Activated naive CD4-positive, alpha-beta T cell treated with anti-CD3 and anti-CD28 coated beads, Interleukin-2, amount 50 U/mL, for 72 hours (primary cell): ENCODE measurements around the gene OSBPL2. TPM values are rescaled to one million over a fixed set of nuclear protein-coding genes. Genes with fewer than 3 reads are reported as not detected.

Experiments used
- ATAC-seq, 2 donors: fragments of 150-1000 bp; cut with Tn5 transposase; 2 replicates each; pipeline ENCODE4 v1.10.0; 2021; ENCODE audit warnings: mild to moderate bottlenecking in 2 of 2, moderate library complexity in 2 of 2
- DNase-seq, 2 donors: peaks; one replicate each; pipeline ENCODE4 v3.0.0; 2021 to 2022; ENCODE audit warnings: low spot score in 2 of 2
- H3K27ac Mint-ChIP-seq, 2 donors: one replicate each; pipeline ENCODE4 v1.8.0; 2022; ENCODE audit warnings: mild to moderate bottlenecking in 2 of 2, mixed read lengths in 2 of 2
- H3K36me3 Mint-ChIP-seq, 2 donors: one replicate each; pipeline ENCODE4 v1.8.0; 2022; ENCODE audit warnings: mixed read lengths in 2 of 2
- H3K9me3 Mint-ChIP-seq, 2 donors: one replicate each; pipeline ENCODE4 v1.8.0; 2022; ENCODE audit warnings: mixed read lengths in 2 of 2
- total RNA-seq, 2 donors: library from RNA; stranded (reverse); gene quantifications; one replicate each; pipeline ENCODE4 v1.2.3, GENCODE V29; 2022

The OSBPL2 gene
- total RNA-seq, 2 donors from 2014 or later: 30.0 to 49.5 TPM

GRCh38 chr20:62305149-62305764, 66.9 kb downstream of the OSBPL2 start:
- peak overlapping the region; percentile 25 to 94 for H3K27ac Mint-ChIP-seq

DNA sequence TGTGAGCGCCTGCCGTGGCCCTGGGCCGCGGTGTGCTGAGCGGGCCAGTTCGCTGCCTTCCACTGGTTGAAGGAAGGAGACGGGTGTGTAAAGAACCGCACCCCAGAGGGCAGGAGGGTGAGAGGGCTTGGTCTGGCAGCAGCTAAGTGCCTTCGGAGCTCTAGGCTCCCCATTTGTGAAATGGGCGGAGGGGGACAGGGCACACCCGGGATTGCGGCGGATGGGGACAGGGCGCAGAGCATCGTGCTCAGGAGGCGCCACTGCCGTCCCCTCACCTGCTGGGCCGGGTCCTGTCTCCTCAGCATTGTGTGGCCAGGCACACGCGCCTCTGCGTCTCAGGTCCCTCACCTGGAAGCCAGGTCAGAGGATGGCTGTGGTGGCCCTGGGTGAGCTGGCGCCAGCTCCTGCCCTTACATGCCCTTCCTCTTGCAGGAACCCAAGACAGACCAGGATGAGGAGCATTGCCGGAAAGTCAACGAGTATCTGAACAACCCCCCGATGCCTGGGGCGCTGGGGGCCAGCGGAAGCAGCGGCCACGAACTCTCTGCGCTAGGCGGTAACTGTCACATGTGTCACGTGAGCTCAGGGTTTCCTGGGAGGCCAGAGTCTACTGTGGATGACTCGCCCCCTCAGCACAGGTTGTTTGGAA, 67.6 kb downstream of the OSBPL2 start:
- Mint-ChIP-seq H3K36me3 (peaks cover 13 to 31% of the 10 kb centered on the region in 2 donors), H3K9me3 (no peaks in the 10 kb centered on the region), H3K27ac (peak overlapping the region in 1 of 2 donors; percentile 25)
- no peak for DNase-seq
- ATAC-seq: no peak

More at GRCh38 chr20:62305149-62305764, 66.9 kb downstream of the OSBPL2 start:
- no peak for DNase-seq
- peaks cover 13 to 31% of the 10 kb centered on the region in 2 donors for H3K36me3 Mint-ChIP-seq
- no peaks in the 10 kb centered on the region for H3K9me3 Mint-ChIP-seq
- no peak for ATAC-seq

DNA sequence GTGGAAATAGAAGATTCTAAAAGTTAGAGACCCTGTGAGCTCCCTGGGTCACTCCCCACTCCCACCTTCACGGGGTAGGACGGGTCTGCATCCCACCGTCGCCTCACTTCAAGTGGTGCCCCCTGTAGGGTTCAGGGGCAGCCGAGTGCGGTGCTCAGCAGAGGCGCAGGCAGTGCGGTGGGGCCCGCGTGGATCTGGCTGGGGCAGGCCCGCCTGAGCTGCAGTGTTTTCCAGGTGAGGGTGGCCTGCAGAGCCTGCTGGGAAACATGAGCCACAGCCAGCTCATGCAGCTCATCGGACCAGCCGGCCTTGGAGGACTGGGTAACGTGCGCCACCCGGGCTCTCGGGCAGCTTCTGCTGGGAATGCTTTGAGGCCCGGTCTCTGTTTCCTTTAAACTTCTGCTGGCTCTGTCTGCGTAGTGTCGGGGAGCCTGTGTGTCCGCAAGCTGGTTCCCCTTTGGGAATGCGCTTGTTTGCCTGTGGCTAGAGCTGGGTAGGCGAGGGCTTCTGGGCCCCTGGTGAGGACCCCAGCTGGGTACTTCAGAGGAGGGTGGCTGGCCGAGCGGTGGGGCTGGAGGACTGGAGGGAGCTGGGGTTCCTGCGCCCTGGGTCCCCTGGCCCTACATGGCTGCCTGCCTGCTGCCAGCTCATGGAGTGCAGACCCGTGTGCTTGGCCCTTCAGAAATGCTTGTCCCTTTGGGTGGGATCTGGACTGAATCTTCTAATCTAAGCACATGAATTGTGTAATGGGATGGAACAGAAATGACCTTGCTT, 68.3 kb downstream of the OSBPL2 start:
- peaks cover 13 to 31% of the 10 kb centered on the region in 2 donors for H3K36me3 Mint-ChIP-seq
- ATAC-seq (no peak), DNase-seq (no peak)
- no peaks in the 10 kb centered on the region for H3K9me3 Mint-ChIP-seq
- H3K27ac Mint-ChIP-seq: no peak overlapping the region

DNA sequence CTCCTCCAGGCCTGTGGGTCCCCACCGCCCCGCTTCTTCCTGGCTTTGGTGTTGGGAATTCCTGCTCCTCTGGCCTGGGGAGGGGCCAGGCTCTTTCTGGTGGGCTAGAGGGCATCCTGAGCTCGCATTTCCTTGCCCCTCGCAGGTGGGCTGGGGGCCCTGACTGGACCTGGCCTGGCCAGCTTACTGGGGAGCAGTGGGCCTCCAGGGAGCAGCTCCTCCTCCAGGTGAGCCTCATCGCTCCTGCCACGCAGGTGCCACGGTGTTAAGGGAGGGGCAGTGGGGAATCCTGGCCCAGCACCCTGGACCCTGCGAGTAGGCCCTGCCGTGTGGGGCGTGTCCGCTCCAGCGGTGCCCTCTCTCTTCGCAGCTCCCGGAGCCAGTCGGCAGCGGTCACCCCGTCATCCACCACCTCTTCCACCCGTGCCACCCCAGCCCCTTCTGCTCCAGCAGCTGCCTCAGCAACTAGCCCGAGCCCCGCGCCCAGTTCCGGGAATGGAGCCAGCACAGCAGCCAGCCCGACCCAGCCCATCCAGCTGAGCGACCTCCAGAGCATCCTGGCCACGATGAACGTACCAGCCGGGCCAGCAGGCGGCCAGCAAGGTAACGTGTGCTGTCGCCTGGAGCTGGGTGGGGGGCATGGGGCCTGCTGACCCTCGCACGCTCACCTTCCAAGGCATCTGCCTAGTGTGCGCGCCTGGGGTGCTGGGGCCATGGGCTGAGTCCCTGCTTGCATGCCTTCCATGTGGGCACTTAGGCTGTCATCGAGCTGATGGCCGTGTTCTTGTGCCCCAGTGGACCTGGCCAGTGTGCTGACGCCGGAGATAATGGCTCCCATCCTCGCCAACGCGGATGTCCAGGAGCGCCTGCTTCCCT, 69.1 kb downstream of the OSBPL2 start:
- peak overlapping the region in 1 of 2 donors; percentile 70 for H3K27ac Mint-ChIP-seq
- H3K9me3 Mint-ChIP-seq: no peaks in the 10 kb centered on the region
- peaks cover 13 to 26% of the 10 kb centered on the region in 2 donors for H3K36me3 Mint-ChIP-seq
- ATAC-seq: no peak
- no peak for DNase-seq

- DNase-seq (no peak), ATAC-seq (no peak)
- Mint-ChIP-seq H3K27ac (peak overlapping the region in 1 of 2 donors; percentile 70), H3K36me3 (peaks cover 13 to 26% of the 10 kb centered on the region in 2 donors), H3K9me3 (no peaks in the 10 kb centered on the region)
Measured at GRCh38 chr20:62308102-62308822, 69.9 kb downstream of the OSBPL2 start.

GRCh38 chr20:62309198-62309944, 71.0 kb downstream of the OSBPL2 start:
- Mint-ChIP-seq H3K27ac (no peak overlapping the region), H3K36me3 (peaks cover 3 to 16% of the 10 kb centered on the region in 2 donors), H3K9me3 (no peaks in the 10 kb centered on the region)
- ATAC-seq (no peak), DNase-seq (no peak)

DNA sequence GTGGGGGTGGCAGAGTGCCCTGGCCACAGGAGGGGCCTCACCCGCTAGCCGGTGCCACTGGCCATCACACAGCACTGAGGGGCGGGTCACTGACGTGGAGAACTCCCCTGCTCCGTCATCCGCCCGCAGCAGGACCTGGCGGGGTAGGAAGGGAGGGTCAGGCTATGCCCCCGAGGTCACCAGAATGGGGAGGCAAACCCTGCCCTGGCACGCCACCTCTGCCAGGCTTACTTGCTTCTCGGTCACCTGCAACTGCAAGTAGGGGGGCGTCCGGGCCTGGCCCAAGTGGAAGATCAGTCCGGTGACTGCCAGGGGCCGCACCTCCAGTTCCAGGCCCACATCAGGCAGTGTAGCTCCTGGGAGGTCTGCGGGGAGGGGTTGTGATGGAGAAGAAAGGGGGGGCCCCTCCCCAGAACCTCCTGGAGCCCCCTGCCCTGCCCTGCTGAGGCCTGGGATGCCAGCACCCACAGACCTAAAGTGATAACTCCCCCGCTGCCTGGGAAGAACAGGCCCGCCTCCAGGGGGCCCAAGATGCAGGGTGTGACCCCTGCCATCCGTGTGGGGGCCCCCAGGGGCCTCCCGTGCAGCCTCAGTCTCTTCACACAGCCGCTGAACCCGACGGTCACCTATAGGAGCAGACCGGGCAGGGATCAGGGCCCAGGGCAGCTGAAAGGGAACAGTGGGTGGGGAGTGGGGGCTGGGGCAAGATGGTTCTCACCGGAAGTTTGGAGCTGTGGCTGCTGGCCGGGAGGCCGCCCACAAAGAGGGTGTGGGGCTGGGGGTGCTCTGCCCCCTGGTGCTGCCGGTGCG, 71.8 kb downstream of the OSBPL2 start:
- ATAC-seq (peak in 1 of 2 donors; percentile 14), DNase-seq (no peak)
- H3K36me3 Mint-ChIP-seq: peaks cover 0 to 9% of the 10 kb centered on the region in 2 donors
- no peak overlapping the region for H3K27ac Mint-ChIP-seq
- no peaks in the 10 kb centered on the region for H3K9me3 Mint-ChIP-seq

- Mint-ChIP-seq H3K36me3 (peaks cover 0 to 5% of the 10 kb centered on the region in 2 donors), H3K9me3 (no peaks in the 10 kb centered on the region), H3K27ac (no peak overlapping the region)
- peak in 1 of 2 donors; percentile 9 for ATAC-seq
- no peak for DNase-seq
Measured at GRCh38 chr20:62310757-62311121, 72.4 kb downstream of the OSBPL2 start.

DNA sequence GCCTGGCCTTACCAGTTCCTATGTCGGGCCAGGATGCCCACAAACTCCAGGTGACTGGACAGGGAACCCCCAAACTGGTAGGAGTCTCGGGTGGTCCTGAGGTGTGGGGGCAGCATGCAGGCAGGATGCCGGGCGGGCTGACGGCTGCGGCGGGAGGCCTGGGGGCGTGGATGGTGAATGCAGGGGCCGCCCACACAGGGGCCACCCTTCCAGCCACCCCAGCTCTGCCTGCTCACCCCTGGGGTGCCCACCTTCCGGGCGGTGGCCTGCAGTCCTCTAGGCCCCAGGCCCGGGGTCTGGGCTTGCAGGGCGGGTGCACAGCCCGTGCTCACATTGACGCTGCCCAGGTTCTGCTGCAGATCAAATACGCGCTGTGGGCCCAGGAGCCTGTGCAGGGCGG, 72.8 kb downstream of the OSBPL2 start:
- DNase-seq: no peak
- H3K9me3 Mint-ChIP-seq: no peaks in the 10 kb centered on the region
- ATAC-seq: no peak
- H3K36me3 Mint-ChIP-seq: peaks cover 0 to under 1% of the 10 kb centered on the region in 2 donors
- no peak overlapping the region for H3K27ac Mint-ChIP-seq

- no peak overlapping the region for H3K27ac Mint-ChIP-seq
- DNase-seq (no peak), ATAC-seq (no peak)
- H3K9me3 Mint-ChIP-seq: no peaks in the 10 kb centered on the region
- no peaks in the 10 kb centered on the region for H3K36me3 Mint-ChIP-seq
Measured at GRCh38 chr20:62311832-62312661, 73.7 kb downstream of the OSBPL2 start.

DNA sequence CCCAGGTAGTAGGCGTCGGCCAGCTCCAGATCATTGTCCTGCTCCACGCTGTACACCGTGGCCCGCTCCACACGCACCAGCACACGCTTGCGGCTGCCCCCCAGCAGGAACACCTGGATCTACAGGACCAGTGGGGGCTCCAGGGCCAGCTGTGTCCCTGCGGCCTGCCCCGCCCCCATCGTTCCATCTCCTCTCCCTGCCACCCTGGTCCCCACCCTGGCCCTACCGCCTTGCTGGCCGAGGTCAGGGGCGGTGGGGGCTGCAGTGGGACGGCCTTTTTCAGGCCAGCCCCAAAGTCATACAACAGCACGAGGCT, 74.3 kb downstream of the OSBPL2 start:
- Mint-ChIP-seq H3K36me3 (no peaks in the 10 kb centered on the region), H3K27ac (no peak overlapping the region), H3K9me3 (no peaks in the 10 kb centered on the region)
- ATAC-seq (no peak), DNase-seq (no peak)

- H3K27ac Mint-ChIP-seq: no peak overlapping the region
- no peaks in the 10 kb centered on the region for H3K9me3 Mint-ChIP-seq
- no peak for DNase-seq
Measured at GRCh38 chr20:62313021-62313420, 74.7 kb downstream of the OSBPL2 start.

DNA sequence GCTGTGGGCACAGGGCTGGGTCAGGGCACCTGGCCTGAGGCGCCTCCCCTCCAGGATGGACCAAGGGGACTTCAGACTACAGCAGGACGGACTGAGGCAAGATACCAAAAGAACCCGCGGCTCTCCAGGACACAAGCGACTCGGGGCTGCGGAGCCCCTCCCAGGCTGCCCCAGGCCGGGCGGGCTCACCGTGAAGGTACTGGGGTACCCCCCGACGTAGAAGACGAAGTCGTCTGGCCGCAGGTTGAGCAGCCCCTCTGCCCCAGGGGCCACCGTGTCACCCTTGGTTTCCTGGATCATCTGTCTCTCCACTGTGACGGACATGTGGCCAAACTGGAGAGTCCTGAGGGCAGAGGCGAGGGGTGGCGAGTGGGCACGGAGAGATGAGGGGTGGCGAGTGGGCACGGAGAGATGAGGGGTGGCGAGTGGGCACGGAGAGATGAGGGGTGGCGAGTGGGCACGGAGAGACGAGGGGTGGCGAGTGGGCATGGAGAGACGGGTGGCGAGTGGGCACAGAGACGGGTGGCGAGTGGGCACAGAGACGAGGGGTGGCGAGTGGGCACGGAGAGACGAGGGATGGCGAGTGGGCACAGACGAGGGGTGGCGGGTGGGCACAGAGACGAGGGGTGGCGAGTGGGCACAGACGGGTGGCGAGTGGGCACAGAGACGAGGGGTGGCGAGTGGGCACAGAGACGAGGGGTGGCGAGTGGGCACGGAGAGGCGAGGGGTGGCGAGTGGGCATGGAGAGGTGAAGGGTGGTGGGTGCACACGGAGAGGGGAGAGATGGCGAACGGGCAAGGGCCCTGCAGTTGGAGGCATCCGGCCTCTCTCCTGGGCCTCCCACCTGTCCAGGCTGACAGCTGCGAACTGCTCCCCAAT, 75.4 kb downstream of the OSBPL2 start:
- Mint-ChIP-seq H3K27ac (no peak overlapping the region), H3K9me3 (no peaks in the 10 kb centered on the region), H3K36me3 (no peaks in the 10 kb centered on the region)
- DNase-seq (no peak), ATAC-seq (no peak)

More at GRCh38 chr20:62313021-62313420, 74.7 kb downstream of the OSBPL2 start:
- ATAC-seq: no peak
- no peaks in the 10 kb centered on the region for H3K36me3 Mint-ChIP-seq
